H9 (cell line): ENCODE measurements around the gene NCAM2. TPM values are rescaled to one million over a fixed set of nuclear protein-coding genes. Genes with fewer than 3 reads are reported as not detected.

Source experiments
- DNase-seq: peaks from one replicate; pipeline ENCODE4 v3.0.0-alpha.2; 2017
- H2AFZ ChIP-seq: one replicate; pipeline ENCODE4 v1.6.1; 2013; ENCODE audit warnings: mild to moderate bottlenecking, low read length, control low read depth, moderate library complexity
- H2AK5ac ChIP-seq: 2 replicates; pipeline ENCODE4 v1.6.1; 2013; ENCODE audit warnings: low read length, control low read depth, mixed read lengths; ENCODE audit not compliant: insufficient read length
- H2BK120ac ChIP-seq: one replicate; pipeline ENCODE4 v1.6.1; 2013; ENCODE audit warnings: low read depth, mild to moderate bottlenecking, low read length, control low read depth, inconsistent platforms; ENCODE audit not compliant: poor library complexity, severe bottlenecking
- H2BK12ac ChIP-seq: 2 replicates; pipeline ENCODE4 v1.6.1; 2013; ENCODE audit warnings: low read length, control low read depth, mixed read lengths, low read depth; ENCODE audit not compliant: insufficient read length
- H2BK15ac ChIP-seq: 2 replicates; pipeline ENCODE4 v1.6.1; 2013; ENCODE audit warnings: low read depth, low read length, control low read depth
- H2BK20ac ChIP-seq: one replicate; pipeline ENCODE4 v1.6.1; 2013; ENCODE audit warnings: low read depth, mild to moderate bottlenecking, low read length, control low read depth, inconsistent platforms; ENCODE audit not compliant: poor library complexity, severe bottlenecking
- H2BK5ac ChIP-seq: 2 replicates; pipeline ENCODE4 v1.6.1; 2013; ENCODE audit warnings: low read length, control low read depth, mixed read lengths; ENCODE audit not compliant: insufficient read length
- H3K14ac ChIP-seq: 2 replicates; pipeline ENCODE4 v1.6.1; 2013; ENCODE audit warnings: low read length, control low read depth; ENCODE audit not compliant: insufficient read depth
- H3K18ac ChIP-seq: 2 replicates; pipeline ENCODE4 v1.6.1; 2013; ENCODE audit warnings: low read depth, mild to moderate bottlenecking, mixed read lengths, low read length, control low read depth; ENCODE audit not compliant: insufficient read length
- H3K23ac ChIP-seq: 2 replicates; pipeline ENCODE4 v1.6.1; 2013; ENCODE audit warnings: low read length, control low read depth, mixed read lengths, low read depth; ENCODE audit not compliant: insufficient read length
- H3K23me2 ChIP-seq: 2 replicates; pipeline ENCODE4 v1.6.1; 2013; ENCODE audit warnings: low read depth, mild to moderate bottlenecking, mixed read lengths, low read length, control low read depth; ENCODE audit not compliant: insufficient read length, poor library complexity, severe bottlenecking
- H3K27ac ChIP-seq: 2 replicates; pipeline ENCODE4 v1.5.1; 2013; ENCODE audit warnings: low read length, control low read depth, mixed read lengths, low read depth; ENCODE audit not compliant: insufficient read length
- H3K27me3 ChIP-seq: 2 replicates; pipeline ENCODE4 v1.6.1; 2013; ENCODE audit warnings: low read length, control low read depth, inconsistent platforms; ENCODE audit not compliant: insufficient read depth
- H3K4ac ChIP-seq: 2 replicates; pipeline ENCODE4 v1.6.1; 2013; ENCODE audit warnings: low read depth, mild to moderate bottlenecking, control low read depth, inconsistent platforms, low read length, moderate library complexity
- H3K4me1 ChIP-seq: 2 replicates; pipeline ENCODE4 v1.6.1; 2013; ENCODE audit warnings: low read length, control low read depth, inconsistent platforms; ENCODE audit not compliant: insufficient read depth
- H3K4me2 ChIP-seq: 2 replicates; pipeline ENCODE4 v1.6.1; 2013; ENCODE audit warnings: low read length, control low read depth, mixed read lengths; ENCODE audit not compliant: insufficient read length, insufficient read depth
- H3K56ac ChIP-seq: 2 replicates; pipeline ENCODE4 v1.6.1; 2013; ENCODE audit warnings: low read depth, mild to moderate bottlenecking, mixed read lengths, low read length, control low read depth; ENCODE audit not compliant: insufficient read length
- H3K79me1 ChIP-seq: 2 replicates; pipeline ENCODE4 v1.6.1; 2013; ENCODE audit warnings: low read depth, mild to moderate bottlenecking, moderate library complexity, low read length, control low read depth, inconsistent platforms; ENCODE audit not compliant: insufficient read depth, poor library complexity, severe bottlenecking
- H3K79me2 ChIP-seq: 2 replicates; pipeline ENCODE4 v1.6.1; 2013; ENCODE audit warnings: low read length, control low read depth, inconsistent platforms; ENCODE audit not compliant: insufficient read depth
- H3K9ac ChIP-seq: 2 replicates; pipeline ENCODE4 v1.6.1; 2013; ENCODE audit warnings: low read length, control low read depth, mixed read lengths; ENCODE audit not compliant: insufficient read length; ENCODE audit errors: extremely low read depth
- H3K9me3 ChIP-seq: one replicate; pipeline ENCODE4 v1.6.1; 2013; ENCODE audit warnings: low read depth, low read length, inconsistent platforms; ENCODE audit not compliant: control insufficient read depth
- H3T11ph ChIP-seq: one replicate; pipeline ENCODE4 v1.6.1; 2013; ENCODE audit warnings: mild to moderate bottlenecking, low read length, control low read depth, inconsistent platforms
- H4K20me1 ChIP-seq: one replicate; pipeline ENCODE4 v1.6.1; 2013; ENCODE audit not compliant: control insufficient read depth, insufficient read length, insufficient read depth
- H4K5ac ChIP-seq: 2 replicates; pipeline ENCODE4 v1.6.1; 2013; ENCODE audit warnings: low read depth, mild to moderate bottlenecking, mixed read lengths, low read length, control low read depth; ENCODE audit not compliant: insufficient read length
- H4K8ac ChIP-seq: replicated peaks from 2 replicates; pipeline ENCODE4 v1.6.1; 2013; ENCODE audit warnings: low read length, control low read depth, mixed read lengths, low read depth; ENCODE audit not compliant: insufficient read length
- H4K91ac ChIP-seq: 2 replicates; pipeline ENCODE4 v1.6.1; 2013; ENCODE audit warnings: low read depth, mild to moderate bottlenecking, moderate library complexity, mixed read lengths, low read length, control low read depth; ENCODE audit not compliant: insufficient read length
- H3K27ac Mint-ChIP-seq, 3 experiments: 2 replicates in 2 of 3; 3 replicates in 1 of 3; pipeline ENCODE4 v1.8.0; 2020 to 2021; ENCODE audit warnings: mixed read lengths in 3 of 3, mild to moderate bottlenecking in 1 of 3, moderate library complexity in 1 of 3
- H3K27me3 Mint-ChIP-seq: 2 replicates; pipeline ENCODE4 v1.8.0; 2021; ENCODE audit warnings: low read depth, mild to moderate bottlenecking, moderate library complexity, mixed read lengths
- H3K36me3 Mint-ChIP-seq, 3 experiments: 2 replicates in 2 of 3; 3 replicates in 1 of 3; pipeline ENCODE4 v1.8.0; 2020 to 2021; ENCODE audit warnings: low read depth in 3 of 3, mixed read lengths in 3 of 3; ENCODE audit not compliant: insufficient read depth in 1 of 3
- H3K4me1 Mint-ChIP-seq, 2 experiments: 2 replicates each; pipeline ENCODE4 v1.8.0; 2020; ENCODE audit warnings: mixed read lengths in 2 of 2
- H3K4me3 Mint-ChIP-seq, 2 experiments: 2 replicates in 1 of 2; 3 replicates in 1 of 2; pipeline ENCODE4 v1.8.0; 2020 to 2021; ENCODE audit warnings: mild to moderate bottlenecking in 2 of 2, mixed read lengths in 2 of 2, moderate library complexity in 1 of 2
- H3K9me3 Mint-ChIP-seq, 2 experiments: 2 replicates in 1 of 2; 3 replicates in 1 of 2; pipeline ENCODE4 v1.8.0; 2020; ENCODE audit warnings: mild to moderate bottlenecking in 2 of 2, mixed read lengths in 2 of 2, moderate library complexity in 1 of 2
- WGBS: extraction: QIAGEN DNeasy Blood & Tissue Kit; methylation state at CpG from one replicate; pipeline ENCODE4 v1.1.7; 2013; ENCODE audit warnings: missing lambda C conversion rate, low lambda C conversion rate, mixed read lengths; ENCODE audit not compliant: insufficient read length; ENCODE audit errors: extremely low coverage; 5-methylcytosine and 5-hydroxymethylcytosine counted together
- total RNA-seq: library from RNA; stranded (reverse); gene quantifications from 2 replicates; pipeline ENCODE4 v1.2.1, GENCODE V29; 2021
- TF ChIP-seq, protein P1 (sequence below): fragments of 200-600 bp; sonication (generic); conservative IDR thresholded peaks from 3 replicates; pipeline ENCODE4 v1.8.0; 2021; ENCODE audit warnings: antibody characterized with exemption, mild to moderate bottlenecking

NCAM2 gene
- total RNA-seq, 1 experiment from 2014 or later, result 2.2 TPM

DNA sequence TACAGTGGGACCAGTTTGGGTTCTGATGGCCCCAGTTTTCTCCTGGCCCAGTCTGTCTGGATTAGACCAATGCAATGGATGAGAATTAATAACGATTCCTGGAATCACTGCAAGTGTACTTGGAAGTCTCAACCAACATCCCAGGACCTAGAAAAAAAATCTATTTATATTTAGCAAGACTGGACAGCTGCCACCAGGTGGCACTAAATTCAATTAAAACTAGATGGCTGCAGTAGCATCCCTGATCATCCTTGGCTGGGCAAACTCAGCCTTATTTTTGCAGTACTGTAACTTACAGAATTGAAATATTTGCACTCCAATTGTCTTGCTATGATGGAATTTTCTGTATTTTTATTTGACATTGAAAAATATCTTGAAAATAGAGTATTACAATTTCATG lies 165.7 kb downstream of the NCAM2 start:
- WGBS, result no CpG with 5 or more reads among the region's 1 CpG

More for the DNA sequence above, 165.7 kb downstream of the NCAM2 start:
- Histone ChIP-seq H4K5ac (no peak overlapping the region), H2AFZ (no peak overlapping the region), H3K4me2 (no peak overlapping the region), H4K20me1 (no peaks in the 10 kb centered on the region), H2BK120ac (no peak overlapping the region), H2BK20ac (no peak overlapping the region), H2BK12ac (no peak overlapping the region), H3K79me2 (no peaks in the 10 kb centered on the region), H3K4me1 (no peaks in the 10 kb centered on the region), H4K8ac (no peak overlapping the region), H3T11ph (no peak overlapping the region), H3K14ac (no peak overlapping the region), H4K91ac (no peak overlapping the region), H3K23me2 (no peaks in the 10 kb centered on the region), H2BK5ac (no peak overlapping the region), H3K23ac (no peak overlapping the region), H3K9me3 (no peaks in the 10 kb centered on the region), H2AK5ac (no peak overlapping the region), H3K79me1 (no peaks in the 10 kb centered on the region), H3K18ac (no peak overlapping the region), H3K56ac (no peak overlapping the region), H3K27me3 (no peaks in the 10 kb centered on the region), H3K4ac (no peak overlapping the region), H3K27ac (no peak overlapping the region), H3K9ac (no peak overlapping the region), H2BK15ac (no peak overlapping the region)
- no peak overlapping the region for H3K27ac Mint-ChIP-seq
- peaks cover 0 to 2% (median 0%) of the 10 kb centered on the region in 3 experiments; a peak in 2 of 7 replicates for H3K36me3 Mint-ChIP-seq
- peaks cover 4 to 6% of the 10 kb centered on the region in 2 experiments; a peak in 4 of 5 replicates for H3K9me3 Mint-ChIP-seq
- TF ChIP-seq, protein P1, sequence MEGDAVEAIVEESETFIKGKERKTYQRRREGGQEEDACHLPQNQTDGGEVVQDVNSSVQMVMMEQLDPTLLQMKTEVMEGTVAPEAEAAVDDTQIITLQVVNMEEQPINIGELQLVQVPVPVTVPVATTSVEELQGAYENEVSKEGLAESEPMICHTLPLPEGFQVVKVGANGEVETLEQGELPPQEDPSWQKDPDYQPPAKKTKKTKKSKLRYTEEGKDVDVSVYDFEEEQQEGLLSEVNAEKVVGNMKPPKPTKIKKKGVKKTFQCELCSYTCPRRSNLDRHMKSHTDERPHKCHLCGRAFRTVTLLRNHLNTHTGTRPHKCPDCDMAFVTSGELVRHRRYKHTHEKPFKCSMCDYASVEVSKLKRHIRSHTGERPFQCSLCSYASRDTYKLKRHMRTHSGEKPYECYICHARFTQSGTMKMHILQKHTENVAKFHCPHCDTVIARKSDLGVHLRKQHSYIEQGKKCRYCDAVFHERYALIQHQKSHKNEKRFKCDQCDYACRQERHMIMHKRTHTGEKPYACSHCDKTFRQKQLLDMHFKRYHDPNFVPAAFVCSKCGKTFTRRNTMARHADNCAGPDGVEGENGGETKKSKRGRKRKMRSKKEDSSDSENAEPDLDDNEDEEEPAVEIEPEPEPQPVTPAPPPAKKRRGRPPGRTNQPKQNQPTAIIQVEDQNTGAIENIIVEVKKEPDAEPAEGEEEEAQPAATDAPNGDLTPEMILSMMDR, result peak; percentile 77
- no peak overlapping the region for H3K4me3 Mint-ChIP-seq
- no peaks in the 10 kb centered on the region for H3K4me1 Mint-ChIP-seq
- DNase-seq, result no peak
- no peaks in the 10 kb centered on the region for H3K27me3 Mint-ChIP-seq
